ENCODE data around the gene KIFC3. TPM values are rescaled to one million over a fixed set of nuclear protein-coding genes. Genes with fewer than 3 reads are reported as not detected.

Gene KIFC3
- total RNA-seq, 2 experiments from 2014 or later: 0.54 to 0.89 TPM

DNA sequence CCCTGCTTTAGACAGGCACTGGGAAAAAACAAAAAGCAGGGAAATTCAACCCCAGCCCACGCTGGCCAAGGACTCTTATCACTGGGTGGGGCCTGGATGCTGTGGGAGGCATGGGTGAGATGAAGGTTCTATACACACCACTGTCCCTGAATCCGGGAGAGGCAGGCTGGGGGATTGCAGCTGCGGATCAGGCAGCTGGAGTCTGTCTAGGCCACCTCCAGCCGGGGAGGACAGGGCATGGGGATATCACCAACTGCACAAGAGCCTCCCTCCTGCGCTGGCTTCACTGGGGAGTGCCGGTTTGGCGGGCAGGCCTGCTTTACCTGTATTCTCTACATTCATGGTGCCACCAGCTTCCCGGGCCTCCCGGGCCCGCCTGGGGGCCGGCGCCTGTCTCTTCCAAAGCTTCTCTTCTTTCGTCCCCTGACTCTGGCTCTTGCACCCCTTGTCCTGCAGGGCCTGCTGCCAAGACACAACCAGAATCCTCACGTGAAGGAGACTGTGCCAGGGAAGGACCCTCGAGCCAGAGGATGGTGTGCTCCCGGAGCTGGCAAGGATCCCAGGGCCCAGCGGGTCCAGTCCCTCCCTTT is 13.9 kb downstream of the KIFC3 start:
- TF ChIP-seq, protein P1, sequence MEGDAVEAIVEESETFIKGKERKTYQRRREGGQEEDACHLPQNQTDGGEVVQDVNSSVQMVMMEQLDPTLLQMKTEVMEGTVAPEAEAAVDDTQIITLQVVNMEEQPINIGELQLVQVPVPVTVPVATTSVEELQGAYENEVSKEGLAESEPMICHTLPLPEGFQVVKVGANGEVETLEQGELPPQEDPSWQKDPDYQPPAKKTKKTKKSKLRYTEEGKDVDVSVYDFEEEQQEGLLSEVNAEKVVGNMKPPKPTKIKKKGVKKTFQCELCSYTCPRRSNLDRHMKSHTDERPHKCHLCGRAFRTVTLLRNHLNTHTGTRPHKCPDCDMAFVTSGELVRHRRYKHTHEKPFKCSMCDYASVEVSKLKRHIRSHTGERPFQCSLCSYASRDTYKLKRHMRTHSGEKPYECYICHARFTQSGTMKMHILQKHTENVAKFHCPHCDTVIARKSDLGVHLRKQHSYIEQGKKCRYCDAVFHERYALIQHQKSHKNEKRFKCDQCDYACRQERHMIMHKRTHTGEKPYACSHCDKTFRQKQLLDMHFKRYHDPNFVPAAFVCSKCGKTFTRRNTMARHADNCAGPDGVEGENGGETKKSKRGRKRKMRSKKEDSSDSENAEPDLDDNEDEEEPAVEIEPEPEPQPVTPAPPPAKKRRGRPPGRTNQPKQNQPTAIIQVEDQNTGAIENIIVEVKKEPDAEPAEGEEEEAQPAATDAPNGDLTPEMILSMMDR (IDR thresholded peaks at IDR 0.05): no peak
- Mint-ChIP-seq H3K4me3 (no peak overlapping the region), H3K36me3 (ENCODE audit: low read depth) (no peaks in the 10 kb centered on the region), H3K9me3 (no peaks in the 10 kb centered on the region), H3K4me1 (ENCODE audit: low read depth) (no peaks in the 10 kb centered on the region), H3K27me3 (no peaks in the 10 kb centered on the region), H3K27ac (no peak overlapping the region)
- POLR2A ChIA-PET: interaction anchor here (1.4 kb wide), 1 partner anchor 22 kb away, joined by 5 read pairs; no protein-coding TSS in a partner anchor
- DNase-seq (no peak), ATAC-seq (no peak)
- CTCF ChIA-PET: no interaction called here
- intact Hi-C loops (cut with micrococcal nuclease): no loop called here

DNA sequence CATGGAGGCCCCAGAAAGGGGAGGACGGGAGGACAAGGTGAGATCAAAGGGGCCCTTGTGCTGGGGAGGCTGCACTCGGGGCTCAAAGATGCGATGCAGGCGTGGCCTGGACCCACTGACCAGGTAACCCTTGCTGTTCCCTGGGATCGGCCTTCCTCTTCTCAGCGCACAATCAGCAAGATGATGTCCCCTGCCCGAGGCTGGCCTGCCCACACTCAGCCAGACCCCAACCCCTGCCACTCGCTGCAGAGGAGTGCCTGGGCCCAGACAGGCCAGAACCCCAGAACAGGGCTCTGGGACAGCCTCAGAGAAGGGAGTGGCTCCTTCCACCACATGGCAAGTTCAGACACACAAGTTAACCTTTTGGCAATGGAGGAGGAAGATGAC is 14.8 kb downstream of the KIFC3 start:
- DNase-seq: no peak
- Mint-ChIP-seq H3K4me1 (ENCODE audit: low read depth) (no peaks in the 10 kb centered on the region), H3K27me3 (no peaks in the 10 kb centered on the region), H3K27ac (no peak overlapping the region), H3K36me3 (ENCODE audit: low read depth) (no peaks in the 10 kb centered on the region), H3K4me3 (no peak overlapping the region), H3K9me3 (no peaks in the 10 kb centered on the region)
- CTCF ChIA-PET: no interaction called here
- intact Hi-C loops (cut with micrococcal nuclease): no loop called here
- TF ChIP-seq, protein P1 (IDR thresholded peaks at IDR 0.05): no peak
- no peak for ATAC-seq
- POLR2A ChIA-PET: no interaction called here

DNA sequence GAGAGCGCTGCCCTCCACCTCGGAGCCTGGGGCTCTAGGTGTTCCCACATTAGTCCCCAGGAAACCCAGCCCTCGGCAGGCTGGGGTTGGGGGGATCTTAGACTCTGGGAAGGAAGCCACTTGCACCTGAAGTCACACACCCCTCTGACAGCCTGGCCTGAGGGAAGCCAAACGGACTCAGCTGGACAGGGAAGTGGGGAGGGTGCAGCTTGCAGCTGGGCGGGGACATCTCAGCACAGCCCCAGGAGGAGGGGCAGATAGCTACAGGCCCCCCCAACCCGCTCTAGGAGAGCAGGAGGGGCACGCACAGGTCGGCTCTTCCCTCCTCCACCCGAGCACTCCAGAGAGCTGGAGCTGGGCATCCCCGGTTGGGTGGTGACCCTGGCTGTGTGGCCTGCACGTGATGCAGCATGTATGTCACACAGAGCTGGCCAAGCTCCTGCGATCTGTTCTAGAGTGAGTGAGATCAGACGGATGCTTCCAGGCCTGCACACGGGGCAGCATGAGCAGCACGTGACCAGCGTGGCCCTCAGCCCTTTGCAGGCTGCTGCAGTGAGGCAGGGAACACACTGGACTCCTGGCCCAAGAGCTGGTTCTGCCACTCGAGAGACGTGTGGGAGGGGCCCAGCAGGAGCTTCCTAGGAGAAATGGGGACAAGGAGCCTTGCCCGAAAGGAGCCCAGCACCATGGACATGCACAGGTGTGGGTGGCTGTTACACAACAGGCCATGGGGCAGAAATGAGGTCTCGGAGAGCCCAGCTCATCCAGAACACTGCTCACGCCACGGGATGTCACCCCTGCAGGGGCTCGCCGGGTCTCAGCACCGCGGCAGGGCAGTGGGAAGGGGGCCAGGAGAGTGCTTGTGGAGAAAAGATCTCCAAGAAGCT is 15.4 kb downstream of the KIFC3 start:
- no peak overlapping the region for H3K27ac Mint-ChIP-seq
- no peak for ATAC-seq
- CTCF ChIA-PET: no interaction called here
- H3K27me3 Mint-ChIP-seq: no peaks in the 10 kb centered on the region
- H3K4me3 Mint-ChIP-seq: no peak overlapping the region
- no peaks in the 10 kb centered on the region for H3K9me3 Mint-ChIP-seq
- H3K36me3 Mint-ChIP-seq (ENCODE audit: low read depth): no peaks in the 10 kb centered on the region
- intact Hi-C loops (cut with micrococcal nuclease): no loop called here
- POLR2A ChIA-PET: interaction anchor here (1.3 kb wide), 1 partner anchor 41 kb away, joined by 3 read pairs; no protein-coding TSS in a partner anchor
- TF ChIP-seq, protein P1 (IDR thresholded peaks at IDR 0.05): no peak
- DNase-seq: no peak
- H3K4me1 Mint-ChIP-seq (ENCODE audit: low read depth): no peaks in the 10 kb centered on the region

DNA sequence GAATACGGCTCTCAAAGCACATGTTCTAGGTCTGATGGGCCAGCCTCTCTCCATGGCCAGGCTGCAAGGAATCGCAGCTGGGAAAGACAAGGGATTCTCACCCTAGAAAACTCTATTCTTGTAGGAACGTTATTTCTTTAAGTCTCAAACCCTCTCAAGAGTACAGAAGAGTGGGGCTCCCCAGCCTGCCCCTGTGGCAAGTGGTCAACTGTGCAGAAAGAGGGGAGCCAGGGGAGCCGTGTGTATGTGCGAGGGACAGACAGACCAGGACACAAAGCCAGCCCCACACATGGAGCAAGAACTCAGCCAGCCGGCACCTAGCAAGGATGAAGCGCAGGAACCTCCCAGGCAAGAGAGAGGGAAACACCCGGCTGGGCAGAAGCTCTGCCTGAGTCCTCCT is 16.4 kb downstream of the KIFC3 start:
- no peaks in the 10 kb centered on the region for H3K9me3 Mint-ChIP-seq
- ATAC-seq: no peak
- TF ChIP-seq, protein P1 (IDR thresholded peaks at IDR 0.05): no peak
- no peak for DNase-seq
- H3K36me3 Mint-ChIP-seq (ENCODE audit: low read depth): no peaks in the 10 kb centered on the region
- CTCF ChIA-PET: no interaction called here
- no peaks in the 10 kb centered on the region for H3K4me1 Mint-ChIP-seq (ENCODE audit: low read depth)
- no peak overlapping the region for H3K4me3 Mint-ChIP-seq
- H3K27ac Mint-ChIP-seq: no peak overlapping the region
- H3K27me3 Mint-ChIP-seq: no peaks in the 10 kb centered on the region
- intact Hi-C loops (cut with micrococcal nuclease): no loop called here
- POLR2A ChIA-PET: interaction anchor here (1.3 kb wide), 1 partner anchor 40 kb away, joined by 3 read pairs; no protein-coding TSS in a partner anchor

DNA sequence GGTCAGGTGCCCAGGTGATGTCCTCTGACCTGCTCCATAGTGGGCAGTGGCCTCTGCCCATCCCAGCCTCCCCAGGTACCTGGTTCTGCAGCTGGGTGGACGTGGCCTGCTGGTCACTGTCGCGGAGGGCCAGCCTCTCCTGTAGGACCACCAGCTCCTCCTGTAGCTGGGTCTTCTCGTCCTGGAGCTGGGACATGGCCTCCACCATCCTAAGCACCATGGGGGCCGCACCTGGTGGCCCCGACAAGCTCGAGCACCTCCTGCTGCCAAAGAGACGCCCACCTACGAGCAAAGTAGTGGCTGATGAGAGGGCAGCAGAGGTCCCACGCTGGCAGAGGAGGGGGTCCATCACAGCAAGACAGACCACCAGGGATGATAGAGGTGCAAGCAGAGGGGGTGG is 16.9 kb downstream of the KIFC3 start:
- H3K4me3 Mint-ChIP-seq: no peak overlapping the region
- no peaks in the 10 kb centered on the region for H3K9me3 Mint-ChIP-seq
- CTCF ChIA-PET: no interaction called here
- POLR2A ChIA-PET: interaction anchor here (1.3 kb wide), 1 partner anchor 40 kb away, joined by 3 read pairs; no protein-coding TSS in a partner anchor
- no peak overlapping the region for H3K27ac Mint-ChIP-seq
- intact Hi-C loops (cut with micrococcal nuclease): no loop called here
- TF ChIP-seq, protein P1 (IDR thresholded peaks at IDR 0.05): no peak
- no peak for ATAC-seq
- no peaks in the 10 kb centered on the region for H3K36me3 Mint-ChIP-seq (ENCODE audit: low read depth)
- DNase-seq: no peak
- no peaks in the 10 kb centered on the region for H3K4me1 Mint-ChIP-seq (ENCODE audit: low read depth)
- H3K27me3 Mint-ChIP-seq: no peaks in the 10 kb centered on the region

Measured in activated CD8-positive, alpha-beta T cell treated with anti-CD3 and anti-CD28 coated beads for 36 hours (primary cell).